ENCODE measurements around the gene PLXNA1.

PLXNA1 gene

DNA sequence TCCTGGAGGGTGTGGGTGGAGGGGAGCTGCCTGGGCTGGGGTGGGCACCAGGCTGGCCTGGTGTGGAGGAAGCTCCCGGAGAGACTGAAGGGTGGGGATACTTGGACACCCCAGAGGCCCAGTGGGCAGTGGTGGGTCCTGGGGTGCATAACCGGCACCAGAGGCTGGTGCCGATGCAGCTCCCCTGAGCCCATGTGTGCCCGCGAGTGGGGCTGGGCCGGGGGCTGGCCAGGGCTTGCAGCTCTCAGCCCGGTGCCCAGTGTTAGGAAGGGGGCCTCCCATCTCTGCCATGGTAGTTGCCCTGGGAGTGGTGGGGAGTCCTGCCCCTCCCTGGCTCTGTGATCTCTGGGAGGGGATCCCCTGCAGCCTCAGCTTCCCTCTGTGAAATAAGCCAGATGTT is 9.3 kb downstream of the PLXNA1 start:
- TF ChIP-seq, protein P1, sequence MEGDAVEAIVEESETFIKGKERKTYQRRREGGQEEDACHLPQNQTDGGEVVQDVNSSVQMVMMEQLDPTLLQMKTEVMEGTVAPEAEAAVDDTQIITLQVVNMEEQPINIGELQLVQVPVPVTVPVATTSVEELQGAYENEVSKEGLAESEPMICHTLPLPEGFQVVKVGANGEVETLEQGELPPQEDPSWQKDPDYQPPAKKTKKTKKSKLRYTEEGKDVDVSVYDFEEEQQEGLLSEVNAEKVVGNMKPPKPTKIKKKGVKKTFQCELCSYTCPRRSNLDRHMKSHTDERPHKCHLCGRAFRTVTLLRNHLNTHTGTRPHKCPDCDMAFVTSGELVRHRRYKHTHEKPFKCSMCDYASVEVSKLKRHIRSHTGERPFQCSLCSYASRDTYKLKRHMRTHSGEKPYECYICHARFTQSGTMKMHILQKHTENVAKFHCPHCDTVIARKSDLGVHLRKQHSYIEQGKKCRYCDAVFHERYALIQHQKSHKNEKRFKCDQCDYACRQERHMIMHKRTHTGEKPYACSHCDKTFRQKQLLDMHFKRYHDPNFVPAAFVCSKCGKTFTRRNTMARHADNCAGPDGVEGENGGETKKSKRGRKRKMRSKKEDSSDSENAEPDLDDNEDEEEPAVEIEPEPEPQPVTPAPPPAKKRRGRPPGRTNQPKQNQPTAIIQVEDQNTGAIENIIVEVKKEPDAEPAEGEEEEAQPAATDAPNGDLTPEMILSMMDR (IDR thresholded peaks at IDR 0.05; ENCODE audit: borderline replicate concordance, insufficient read depth, low read depth, low read length): no peak
- H3K4me3 ChIP-seq (ENCODE audit: low read depth, low read length): no peak overlapping the region

DNA sequence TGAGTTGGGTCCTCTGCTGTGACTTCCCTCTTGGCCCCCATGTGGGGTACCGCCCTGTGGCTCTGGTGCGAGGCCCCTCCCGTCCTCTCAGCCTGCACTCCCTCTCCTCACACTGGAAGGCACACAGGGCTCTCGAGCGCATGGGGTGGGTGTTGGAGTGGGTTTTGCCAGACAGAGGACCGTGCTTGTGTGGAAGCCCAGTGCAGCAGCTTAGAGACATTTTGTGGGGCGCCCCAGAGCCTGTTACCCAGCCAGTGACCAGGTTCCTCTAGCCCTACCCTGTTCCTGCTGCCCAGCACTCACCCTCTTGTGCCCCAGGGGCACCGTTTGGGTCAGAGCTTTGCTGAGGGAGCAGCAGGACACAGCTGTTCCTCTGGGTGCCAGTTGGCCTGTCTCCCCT is 9.9 kb downstream of the PLXNA1 start:
- H3K4me3 ChIP-seq (ENCODE audit: low read depth, low read length): no peak overlapping the region
- TF ChIP-seq, protein P1 (IDR thresholded peaks at IDR 0.05; ENCODE audit: borderline replicate concordance, insufficient read depth, low read depth, low read length): no peak

DNA sequence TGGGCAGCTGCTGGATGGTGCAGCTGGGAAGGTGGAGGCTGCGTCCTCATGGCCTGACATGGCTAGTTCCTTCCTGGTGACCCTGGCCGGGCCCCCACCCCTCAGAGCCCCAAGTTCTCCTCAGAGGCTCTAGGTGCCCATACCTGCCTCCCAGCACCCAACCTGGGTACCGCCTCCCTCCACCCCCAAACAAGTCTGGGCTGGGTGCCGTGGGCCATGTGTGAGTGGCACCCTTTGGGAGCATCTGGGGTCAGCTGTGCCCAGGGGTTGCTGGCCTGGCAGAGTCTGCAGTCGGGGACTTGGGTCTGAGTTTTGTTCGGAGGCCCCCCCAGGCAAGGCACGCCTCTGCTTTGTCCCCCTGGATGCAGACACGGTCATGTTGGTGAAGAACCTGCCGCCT is 10.5 kb downstream of the PLXNA1 start:
- H3K4me3 ChIP-seq (ENCODE audit: low read depth, low read length): no peak overlapping the region
- TF ChIP-seq, protein P1 (IDR thresholded peaks at IDR 0.05; ENCODE audit: borderline replicate concordance, insufficient read depth, low read depth, low read length): no peak

DNA sequence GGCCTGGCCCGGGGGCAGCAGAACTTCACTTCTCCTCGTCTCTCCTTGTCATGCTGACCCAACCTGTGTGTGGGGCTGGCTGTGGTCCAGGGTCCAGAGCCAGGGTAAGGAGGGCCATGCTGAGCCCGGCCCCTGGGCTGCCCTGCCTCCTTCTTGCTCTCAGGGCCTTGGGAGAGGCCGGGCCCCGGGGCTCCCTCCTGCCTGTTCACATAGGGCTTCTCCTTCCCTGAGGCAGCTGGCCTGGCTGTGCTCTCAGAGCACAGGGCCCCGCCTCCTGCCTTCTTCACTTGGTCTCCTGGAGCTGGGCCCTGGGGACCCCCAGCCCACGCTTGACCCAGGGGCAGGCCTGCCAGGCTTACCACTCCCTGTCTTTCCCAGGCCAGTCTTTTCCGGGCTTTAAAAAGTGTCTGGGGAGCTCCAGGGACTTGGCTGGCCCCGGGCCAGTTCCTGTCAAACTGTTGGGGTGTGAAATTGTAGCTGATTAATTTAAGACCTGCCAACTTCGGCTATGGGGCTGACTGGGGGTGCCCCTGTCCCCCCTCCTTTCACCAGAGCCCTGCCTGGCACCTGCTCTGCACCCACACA is 11.8 kb downstream of the PLXNA1 start:
- H3K4me3 ChIP-seq (ENCODE audit: low read depth, low read length): no peak overlapping the region

DNA sequence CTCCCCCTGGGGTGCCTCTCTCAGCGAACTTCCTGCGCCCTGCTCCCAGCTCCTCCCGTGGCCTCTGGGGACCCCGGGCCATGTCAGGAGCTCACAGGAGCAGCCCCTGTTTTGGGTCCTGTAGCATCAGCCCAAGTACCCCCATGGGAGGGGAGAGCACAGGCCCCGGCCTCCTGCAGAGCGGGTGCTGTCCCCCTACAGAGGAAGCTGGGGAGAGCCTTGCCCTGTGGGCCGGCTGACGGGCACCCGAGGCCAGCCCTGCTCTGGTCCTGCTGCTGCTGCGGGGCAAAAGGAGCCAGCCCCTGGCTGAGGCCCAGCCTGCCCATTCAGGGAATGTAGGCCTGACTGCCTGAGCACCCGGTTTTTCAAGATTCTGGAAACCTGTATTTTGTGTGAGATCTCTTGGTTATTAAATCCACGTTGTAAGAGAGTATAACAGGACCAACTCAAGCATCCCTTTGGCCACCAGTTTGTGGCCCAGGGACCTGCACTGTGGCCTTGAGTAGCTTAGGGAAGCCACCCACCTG is 12.4 kb downstream of the PLXNA1 start:
- TF ChIP-seq, protein P1 (IDR thresholded peaks at IDR 0.05; ENCODE audit: borderline replicate concordance, insufficient read depth, low read depth, low read length): no peak
- no peak overlapping the region for H3K4me3 ChIP-seq (ENCODE audit: low read depth, low read length)

More for the DNA sequence above, 11.8 kb downstream of the PLXNA1 start:
- TF ChIP-seq, protein P1 (IDR thresholded peaks at IDR 0.05; ENCODE audit: borderline replicate concordance, insufficient read depth, low read depth, low read length): no peak

DNA sequence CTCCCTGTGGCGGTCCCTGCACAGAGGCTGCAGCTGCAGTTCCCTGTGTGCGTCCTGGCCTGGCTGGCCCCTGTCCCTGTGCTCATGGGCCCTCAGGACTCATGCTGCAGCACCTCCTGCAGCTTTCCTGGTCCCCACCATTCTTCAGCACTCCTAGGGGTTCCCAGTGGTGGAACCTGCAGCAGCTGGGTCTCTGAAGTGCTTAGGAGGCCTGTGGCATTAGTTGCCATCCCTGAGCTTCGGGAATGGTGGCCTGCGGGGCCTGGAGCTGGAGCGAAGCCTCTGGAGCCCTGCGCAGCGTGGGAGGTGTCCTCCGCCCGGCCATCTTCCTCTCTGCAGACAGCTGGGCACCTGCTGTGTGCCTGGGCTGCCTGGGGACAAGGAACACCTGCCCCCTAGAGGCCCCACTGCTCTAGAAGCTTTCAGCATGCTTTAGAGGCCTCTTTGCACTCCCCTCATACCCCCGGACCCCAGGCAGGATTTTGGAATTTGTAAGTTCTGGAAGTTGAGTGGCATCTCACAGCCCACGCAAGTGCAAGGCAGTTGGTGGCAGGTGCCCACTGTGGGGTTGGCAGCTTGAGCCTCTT is 13.1 kb downstream of the PLXNA1 start:
- TF ChIP-seq, protein P1 (IDR thresholded peaks at IDR 0.05; ENCODE audit: borderline replicate concordance, insufficient read depth, low read depth, low read length): peak; percentile 29; the same call in 1 of the 2 replicates
- no peak overlapping the region for H3K4me3 ChIP-seq (ENCODE audit: low read depth, low read length)

DNA sequence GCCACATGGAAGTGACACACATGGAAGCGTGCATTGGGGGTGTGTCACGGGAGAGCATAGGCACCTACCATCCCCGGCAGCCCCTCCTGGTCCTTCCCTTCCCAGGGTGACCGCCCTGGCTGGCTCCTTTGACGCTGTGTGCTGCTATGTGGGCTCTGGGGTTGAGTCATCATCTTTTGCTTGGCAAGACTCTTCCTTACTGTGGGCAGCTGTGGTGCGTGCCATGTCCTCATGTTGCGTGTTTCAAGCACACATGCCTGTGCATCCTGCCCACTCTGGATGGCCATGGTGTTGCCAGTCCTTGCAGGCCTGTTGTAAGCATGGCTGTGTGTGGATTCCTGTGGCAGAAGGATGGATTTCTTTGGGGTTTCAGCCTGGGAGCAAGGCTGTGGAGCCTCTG is 14.0 kb downstream of the PLXNA1 start:
- TF ChIP-seq, protein P1 (IDR thresholded peaks at IDR 0.05; ENCODE audit: borderline replicate concordance, insufficient read depth, low read depth, low read length): no peak
- no peak overlapping the region for H3K4me3 ChIP-seq (ENCODE audit: low read depth, low read length)
